HG03432 (cell line): ENCODE results near the gene ZNRF3.
"Not testable (repeated sequence)": the region's sequence is repeated elsewhere in the genome, so short reads cannot be mapped to it uniquely, and the experiment has no call there.

ENCODE experiments used
- ATAC-seq: cut with Tn5 transposase; IDR thresholded peaks from one replicate; pipeline ENCODE4 v1.9.1; 2021; ENCODE audit warnings: mild to moderate bottlenecking, moderate library complexity; ENCODE audit not compliant: unreplicated experiment

ZNRF3 gene

GRCh38 chr22:28883917-28884746, 760 bp downstream of the ZNRF3 start:
- ATAC-seq, result peak; percentile 14

- ATAC-seq, result no peak
Measured at GRCh38 chr22:28884747-28885350, 1.5 kb downstream of the ZNRF3 start.

- ATAC-seq, result no peak
Measured at GRCh38 chr22:28885939-28886338, 2.6 kb downstream of the ZNRF3 start.

- not testable (repeated sequence) for ATAC-seq
Measured at GRCh38 chr22:28886679-28887078, 3.3 kb downstream of the ZNRF3 start.

- ATAC-seq, result no peak
Measured at GRCh38 chr22:28887725-28888459, 4.5 kb downstream of the ZNRF3 start.

- no peak for ATAC-seq
Measured at GRCh38 chr22:28889478-28890024, 6.2 kb downstream of the ZNRF3 start.

- ATAC-seq, result no peak
Measured at GRCh38 chr22:28891156-28891733, 7.9 kb downstream of the ZNRF3 start.

GRCh38 chr22:28892175-28892731, 8.9 kb downstream of the ZNRF3 start:
- no peak for ATAC-seq

- no peak for ATAC-seq
Measured at GRCh38 chr22:28893810-28894209, 10.4 kb downstream of the ZNRF3 start.

GRCh38 chr22:28894334-28894733, 11.0 kb downstream of the ZNRF3 start:
- no peak for ATAC-seq

- ATAC-seq, result no peak
Measured at GRCh38 chr22:28894807-28895206, 11.4 kb downstream of the ZNRF3 start.

GRCh38 chr22:28896611-28897010, 13.2 kb downstream of the ZNRF3 start:
- ATAC-seq, result no peak

GRCh38 chr22:28898233-28898629, 14.9 kb downstream of the ZNRF3 start:
- no peak for ATAC-seq

GRCh38 chr22:28899199-28899853, 16.0 kb downstream of the ZNRF3 start:
- no peak for ATAC-seq

GRCh38 chr22:28900379-28900925, 17.1 kb downstream of the ZNRF3 start:
- ATAC-seq, result no peak

- no peak for ATAC-seq
Measured at GRCh38 chr22:28902490-28902889, 19.1 kb downstream of the ZNRF3 start.

GRCh38 chr22:28903080-28903479, 19.7 kb downstream of the ZNRF3 start:
- no peak for ATAC-seq

- ATAC-seq, result no peak
Measured at GRCh38 chr22:28903729-28904128, 20.4 kb downstream of the ZNRF3 start.

- no peak for ATAC-seq
Measured at GRCh38 chr22:28904211-28904896, 21.0 kb downstream of the ZNRF3 start.
